Esophagus muscularis mucosa (tissue), 4 donors: ENCODE measurements around the gene ATP6V1F. TPM values are rescaled to one million over a fixed set of nuclear protein-coding genes. Genes with fewer than 3 reads are reported as not detected.
A peak's percentile ranks its signal among the peaks of the same experiment; 100 is the strongest.

Experiments
- DNase-seq: peaks from one replicate; pipeline ENCODE4 v3.0.0-alpha.2; 2017; ENCODE audit errors: extremely low spot score
- H3K27ac ChIP-seq, 4 donors: fragments of 200-600 bp; sonication (generic); replicated peaks in 1 of 4; 1 replicate in 3 of 4; 2 replicates in 1 of 4; pipeline ENCODE4 v1.5.1; 2016 to 2019; ENCODE audit warnings: mild to moderate bottlenecking in 1 of 4
- H3K27me3 ChIP-seq, 4 donors: fragments of 200-600 bp; sonication (generic); one replicate each; pipeline versions ENCODE4 v1.5.1 to v1.6.0; 2016 to 2019
- H3K36me3 ChIP-seq, 4 donors: fragments of 200-600 bp; sonication (generic); one replicate each; pipeline ENCODE4 v1.5.1; 2016 to 2019
- H3K4me1 ChIP-seq, 4 donors: fragments of 200-600 bp; sonication (generic); one replicate each; pipeline ENCODE4 v1.5.1; 2016 to 2019
- H3K4me3 ChIP-seq, 4 donors: fragments of 200-600 bp; sonication (generic); 1 replicate in 2 of 4; 2 replicates in 2 of 4; pipeline ENCODE4 v1.5.1; 2016 to 2019; ENCODE audit warnings: mild to moderate bottlenecking in 4 of 4, moderate library complexity in 1 of 4
- H3K9me3 ChIP-seq, 4 donors: fragments of 200-600 bp; sonication (generic); 1 replicate in 3 of 4; 2 replicates in 1 of 4; pipeline ENCODE4 v1.5.1; 2016 to 2019
- CTCF ChIP-seq, 3 experiments: fragments of 200-600 bp in 2 of 3; fragments of 450-650 bp in 1 of 3; sonication (generic) in 2 of 3; IDR thresholded peaks; one replicate each; pipeline ENCODE4 v1.5.1; 2017 to 2019; ENCODE audit warnings: antibody characterized with exemption in 3 of 3, mild to moderate bottlenecking in 2 of 3, moderate library complexity in 1 of 3
- EP300 ChIP-seq: sonication (generic); formaldehyde crosslinking; IDR thresholded peaks from one replicate; pipeline ENCODE4 v1.6.1; 2017; ENCODE audit warnings: antibody characterized with exemption
- POLR2A ChIP-seq: fragments of 450-650 bp; IDR thresholded peaks from one replicate; pipeline ENCODE4 v1.6.1; 2017; ENCODE audit warnings: antibody characterized with exemption, moderate library complexity, mild to moderate bottlenecking, low read depth
- POLR2AphosphoS5 ChIP-seq, 2 donors: sonication (generic); formaldehyde crosslinking; IDR thresholded peaks; one replicate each; pipeline ENCODE4 v1.6.1; 2017; ENCODE audit warnings: antibody characterized with exemption in 2 of 2
- WGBS: methylation state at CpG from one replicate; pipeline ENCODE4 v1.1.5; 2018; 5-methylcytosine and 5-hydroxymethylcytosine counted together
- intact Hi-C: fragments of 100-400 bp; cut with DNase I; formaldehyde crosslinking; loops from one replicate; pipeline ENCODE4 v1.15.1; 2023
- total RNA-seq, 4 donors: library from RNA; depleted of rRNA; stranded (reverse); fragments of >200 nt; gene quantifications; one replicate each; pipeline versions ENCODE4 v1.1.0 to v1.2.1, GENCODE V29; 2016

Gene ATP6V1F
- total RNA-seq, 4 donors from 2014 or later = 74.3 to 108 (median 91.9) TPM

- no peak for DNase-seq
- Histone ChIP-seq H3K27ac (no peak overlapping the region), H3K4me1 (peaks cover 0 to 14% (median 10%) of the 10 kb centered on the region in 4 donors), H3K4me3 (peak overlapping the region; percentile 38 to 56 (median 42)), H3K36me3 (no peaks in the 10 kb centered on the region), H3K27me3 (peaks cover 0 to 56% (median 12%) of the 10 kb centered on the region in 4 donors), H3K9me3 (no peaks in the 10 kb centered on the region)
- intact Hi-C loops = no loop called here
- TF ChIP-seq EP300 (no peak), POLR2A (no peak), CTCF (IDR thresholded peaks at IDR 0.05) (no peak), POLR2AphosphoS5 (IDR thresholded peaks at IDR 0.05) (no peak)
- 51% methylated on average over 14 of the region's 67 CpGs for WGBS
Measured at GRCh38 chr7:128890306-128891109, 27.9 kb downstream of the ATP6V1F start.

- DNase-seq = no peak
- WGBS = 48% methylated on average over 8 of the region's 41 CpGs
- peaks cover 0 to 14% (median 10%) of the 10 kb centered on the region in 4 donors for H3K4me1 ChIP-seq
- TF ChIP-seq EP300 (no peak), POLR2AphosphoS5 (IDR thresholded peaks at IDR 0.05) (no peak), CTCF (IDR thresholded peaks at IDR 0.05) (no peak), POLR2A (no peak)
- H3K36me3 ChIP-seq = no peaks in the 10 kb centered on the region
- intact Hi-C loops = no loop called here
- H3K4me3 ChIP-seq = peak overlapping the region; percentile 38 to 56 (median 42)
- peaks cover 0 to 47% (median 12%) of the 10 kb centered on the region in 4 donors for H3K27me3 ChIP-seq
- no peaks in the 10 kb centered on the region for H3K9me3 ChIP-seq
- H3K27ac ChIP-seq = no peak overlapping the region
Measured at GRCh38 chr7:128891110-128891941, 28.7 kb downstream of the ATP6V1F start.

- DNase-seq = no peak
- H3K4me1 ChIP-seq = peaks cover 0 to 14% (median 10%) of the 10 kb centered on the region in 4 donors
- no peaks in the 10 kb centered on the region for H3K9me3 ChIP-seq
- H3K27ac ChIP-seq = no peak overlapping the region
- H3K36me3 ChIP-seq = no peaks in the 10 kb centered on the region
- intact Hi-C loops = no loop called here
- no peak overlapping the region for H3K4me3 ChIP-seq
- whole genome bisulfite sequencing = 47% methylated on average over 3 of the region's 11 CpGs
- TF ChIP-seq POLR2AphosphoS5 (IDR thresholded peaks at IDR 0.05) (no peak), CTCF (IDR thresholded peaks at IDR 0.05) (no peak), POLR2A (no peak)
- peaks cover 0 to 42% (median 12%) of the 10 kb centered on the region in 4 donors for H3K27me3 ChIP-seq
Measured at GRCh38 chr7:128891942-128892269, 29.2 kb downstream of the ATP6V1F start.

- Histone ChIP-seq H3K4me1 (peaks cover 0 to 14% (median 10%) of the 10 kb centered on the region in 4 donors), H3K9me3 (no peaks in the 10 kb centered on the region), H3K36me3 (no peaks in the 10 kb centered on the region), H3K27me3 (peaks cover 0 to 35% (median 12%) of the 10 kb centered on the region in 4 donors), H3K27ac (no peak overlapping the region), H3K4me3 (no peak overlapping the region)
- intact Hi-C loops = no loop called here
- no peak for DNase-seq
- no peak for TF ChIP-seq POLR2AphosphoS5 (IDR thresholded peaks at IDR 0.05)
- TF ChIP-seq POLR2A = no peak
- no peak for TF ChIP-seq CTCF (IDR thresholded peaks at IDR 0.05)
- TF ChIP-seq EP300 = no peak
- 95% methylated on average over 9 of the region's 13 CpGs for WGBS
Measured at GRCh38 chr7:128892521-128893250, 30.0 kb downstream of the ATP6V1F start.
